ENCODE results near the gene SRP9. TPM values are rescaled to one million over a fixed set of nuclear protein-coding genes. Genes with fewer than 3 reads are reported as not detected.
A peak's percentile ranks its signal among the peaks of the same experiment; 100 is the strongest.

Gene SRP9
- total RNA-seq, 1 donor from 2014 or later, result 254 TPM

DNA sequence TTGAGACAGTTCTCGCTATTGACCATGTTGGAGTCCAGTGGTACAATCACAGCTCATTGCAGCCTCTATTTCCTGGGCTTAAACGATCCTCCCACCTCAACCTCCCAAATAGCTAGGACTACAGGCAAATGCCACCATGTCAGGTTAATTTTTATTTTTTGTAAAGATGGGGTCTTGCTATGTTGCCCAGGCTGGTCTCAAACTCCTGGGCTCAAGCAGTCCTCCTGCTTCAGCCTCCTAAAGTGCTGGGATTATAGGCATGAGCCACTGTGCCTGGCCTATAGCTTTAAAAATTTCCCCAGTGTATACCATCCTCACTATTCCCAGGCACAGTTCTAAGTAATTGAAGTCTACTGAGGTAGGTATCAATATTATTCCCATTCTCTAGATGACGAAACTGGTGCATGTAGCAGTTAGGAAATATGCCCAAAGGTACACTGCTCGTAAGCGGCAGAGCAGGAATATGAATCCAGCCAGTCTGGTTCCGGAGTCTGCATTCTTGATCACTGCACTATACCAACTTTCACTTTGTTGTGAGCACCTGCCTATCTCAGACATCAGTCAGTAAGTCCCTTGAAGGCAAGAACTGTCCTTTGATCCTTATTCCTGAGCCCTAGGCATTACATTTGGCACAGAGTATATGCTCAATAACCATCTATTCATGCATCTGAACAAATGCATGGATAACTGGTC lies 11.5 kb upstream of the SRP9 start:
- H3K27me3 ChIP-seq (ENCODE audit: control insufficient read depth, insufficient read depth, low read length), result no peaks in the 10 kb centered on the region
- peak; percentile 51 for DNase-seq (ENCODE audit: low read depth)
- TF ChIP-seq, protein P1, sequence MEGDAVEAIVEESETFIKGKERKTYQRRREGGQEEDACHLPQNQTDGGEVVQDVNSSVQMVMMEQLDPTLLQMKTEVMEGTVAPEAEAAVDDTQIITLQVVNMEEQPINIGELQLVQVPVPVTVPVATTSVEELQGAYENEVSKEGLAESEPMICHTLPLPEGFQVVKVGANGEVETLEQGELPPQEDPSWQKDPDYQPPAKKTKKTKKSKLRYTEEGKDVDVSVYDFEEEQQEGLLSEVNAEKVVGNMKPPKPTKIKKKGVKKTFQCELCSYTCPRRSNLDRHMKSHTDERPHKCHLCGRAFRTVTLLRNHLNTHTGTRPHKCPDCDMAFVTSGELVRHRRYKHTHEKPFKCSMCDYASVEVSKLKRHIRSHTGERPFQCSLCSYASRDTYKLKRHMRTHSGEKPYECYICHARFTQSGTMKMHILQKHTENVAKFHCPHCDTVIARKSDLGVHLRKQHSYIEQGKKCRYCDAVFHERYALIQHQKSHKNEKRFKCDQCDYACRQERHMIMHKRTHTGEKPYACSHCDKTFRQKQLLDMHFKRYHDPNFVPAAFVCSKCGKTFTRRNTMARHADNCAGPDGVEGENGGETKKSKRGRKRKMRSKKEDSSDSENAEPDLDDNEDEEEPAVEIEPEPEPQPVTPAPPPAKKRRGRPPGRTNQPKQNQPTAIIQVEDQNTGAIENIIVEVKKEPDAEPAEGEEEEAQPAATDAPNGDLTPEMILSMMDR (IDR thresholded peaks at IDR 0.05; ENCODE audit: insufficient read depth, low read length, severe bottlenecking), result no peak
- H3K36me3 ChIP-seq (ENCODE audit: control insufficient read depth, insufficient read depth, low read length), result no peaks in the 10 kb centered on the region
- no peak overlapping the region for H3K4me3 ChIP-seq (ENCODE audit: low read depth, low read length)
- no peak for FAIRE-seq

DNA sequence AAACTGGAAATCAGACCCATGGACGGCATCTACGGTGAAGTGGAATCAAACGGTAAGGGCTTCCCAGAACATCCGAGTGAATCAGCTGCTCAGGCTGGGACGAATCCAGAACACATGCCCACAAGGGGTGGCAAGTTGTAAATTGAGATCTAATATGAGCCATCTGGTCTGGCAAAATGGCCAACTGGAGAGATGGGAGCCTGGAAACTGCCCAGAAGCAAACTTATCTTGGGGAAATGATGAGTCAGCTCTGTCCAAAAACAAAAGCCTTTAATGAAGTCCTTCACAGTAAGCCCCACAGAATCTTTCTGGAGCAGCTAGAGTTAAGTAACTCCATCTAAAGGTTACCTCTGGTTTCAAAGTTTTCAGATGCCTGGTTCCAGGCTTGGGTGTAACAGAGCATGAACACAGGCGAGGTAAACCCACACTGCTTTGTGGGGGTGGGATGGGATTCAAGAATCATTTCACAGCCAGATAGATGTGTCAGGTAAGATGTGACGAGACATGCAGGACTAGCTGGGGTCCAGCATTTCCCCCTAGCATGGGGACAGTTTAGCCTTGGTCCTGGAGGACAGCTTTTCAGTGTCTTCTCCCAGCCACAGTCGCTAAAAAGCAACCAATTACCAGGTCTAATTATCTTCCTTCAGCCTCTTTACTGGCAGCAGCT lies 10.5 kb upstream of the SRP9 start:
- FAIRE-seq, result no peak

DNA sequence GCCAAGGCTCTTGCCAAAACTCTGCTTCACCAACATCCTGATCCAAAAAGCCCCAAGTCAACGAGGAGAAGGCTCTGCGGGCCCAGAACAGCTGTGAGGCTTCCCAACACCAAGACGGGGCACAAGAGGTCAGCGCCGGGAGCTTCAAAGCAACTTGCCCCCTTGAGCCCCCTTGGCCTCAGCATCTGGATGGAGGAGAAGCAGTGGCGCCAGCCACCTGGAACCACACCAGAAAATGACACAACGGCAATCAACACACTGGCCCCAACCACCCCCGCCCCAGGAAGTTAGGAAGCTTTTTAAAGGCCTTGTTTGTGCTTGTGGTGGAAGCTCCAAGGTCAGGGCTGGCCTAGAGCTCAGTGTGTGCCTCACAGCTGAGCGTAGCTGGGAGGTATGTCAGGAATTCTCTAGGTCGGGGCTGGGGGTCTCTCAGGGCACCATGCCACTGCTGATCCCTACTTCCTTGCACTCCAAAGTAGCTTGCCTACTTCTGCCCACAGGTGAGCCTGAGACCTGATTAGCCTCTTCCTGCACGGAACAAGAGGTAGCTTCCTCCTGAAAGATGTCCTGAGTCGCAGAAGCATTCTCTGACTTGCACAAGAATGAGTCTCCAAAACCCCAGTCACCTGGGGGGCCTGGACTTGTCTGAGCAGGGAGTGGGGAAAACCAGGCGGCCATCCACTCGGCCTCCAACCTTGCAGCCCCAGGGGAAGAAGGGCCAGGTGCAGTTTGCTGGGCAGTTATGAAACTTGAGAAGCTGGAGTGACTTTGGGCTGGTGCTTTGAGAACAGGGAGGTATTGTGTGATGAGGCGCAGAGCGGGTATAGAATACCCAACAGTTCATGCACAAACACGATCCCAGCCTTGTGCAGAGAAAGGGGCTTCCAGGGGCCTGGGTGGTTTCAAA lies 9.7 kb upstream of the SRP9 start:
- H3K27me3 ChIP-seq (ENCODE audit: control insufficient read depth, insufficient read depth, low read length), result no peaks in the 10 kb centered on the region
- FAIRE-seq (no peak), DNase-seq (ENCODE audit: low read depth) (peak; percentile 62)
- no peaks in the 10 kb centered on the region for H3K36me3 ChIP-seq (ENCODE audit: control insufficient read depth, insufficient read depth, low read length)
- TF ChIP-seq, protein P1 (IDR thresholded peaks at IDR 0.05; ENCODE audit: insufficient read depth, low read length, severe bottlenecking), result no peak
- H3K4me3 ChIP-seq (ENCODE audit: low read depth, low read length), result no peak overlapping the region

More for the DNA sequence above, 10.5 kb upstream of the SRP9 start:
- H3K27me3 ChIP-seq (ENCODE audit: control insufficient read depth, insufficient read depth, low read length), result no peaks in the 10 kb centered on the region
- TF ChIP-seq, protein P1 (IDR thresholded peaks at IDR 0.05; ENCODE audit: insufficient read depth, low read length, severe bottlenecking), result no peak
- no peaks in the 10 kb centered on the region for H3K36me3 ChIP-seq (ENCODE audit: control insufficient read depth, insufficient read depth, low read length)
- H3K4me3 ChIP-seq (ENCODE audit: low read depth, low read length), result no peak overlapping the region
- peak; percentile 79 for DNase-seq (ENCODE audit: low read depth)

DNA sequence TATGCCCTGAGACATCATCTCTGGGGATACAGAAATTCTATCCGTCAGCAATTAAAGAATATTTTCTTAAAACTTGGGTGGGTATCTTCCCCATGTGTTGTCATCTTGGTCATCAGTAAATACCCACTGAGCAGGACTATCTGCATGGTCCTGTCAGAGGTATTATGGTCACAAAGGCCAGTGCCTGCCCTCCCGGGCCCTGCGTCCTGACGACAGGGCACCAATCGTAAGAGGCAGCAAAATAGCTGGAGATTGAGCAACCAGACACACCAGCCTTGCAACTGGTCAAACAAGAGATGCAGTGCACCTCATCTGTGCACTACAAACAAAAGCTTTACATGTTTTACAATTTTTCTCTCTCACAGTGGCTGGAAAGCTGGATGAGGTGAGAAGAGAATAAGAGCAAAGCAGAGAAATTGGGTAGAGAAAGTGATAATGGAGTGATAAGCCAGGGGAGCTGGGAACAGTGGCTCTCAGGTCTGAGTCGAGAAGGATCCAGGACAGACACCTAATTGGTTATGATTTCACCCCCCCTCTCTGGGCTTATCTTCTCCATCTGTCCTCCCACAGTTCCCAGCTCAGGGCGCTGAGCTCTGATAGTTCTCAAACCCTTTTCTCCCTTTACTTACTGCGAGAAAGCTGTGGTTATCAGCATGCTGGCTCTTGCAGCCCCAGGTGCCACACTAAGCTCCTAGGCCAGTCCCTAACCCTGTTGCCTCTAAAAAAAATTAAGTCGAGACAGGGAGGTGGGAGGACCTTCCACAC lies 8.8 kb upstream of the SRP9 start:
- TF ChIP-seq, protein P1 (IDR thresholded peaks at IDR 0.05; ENCODE audit: insufficient read depth, low read length, severe bottlenecking), result no peak
- Histone ChIP-seq H3K36me3 (ENCODE audit: control insufficient read depth, insufficient read depth, low read length) (no peaks in the 10 kb centered on the region), H3K4me3 (ENCODE audit: low read depth, low read length) (no peak overlapping the region), H3K27me3 (ENCODE audit: control insufficient read depth, insufficient read depth, low read length) (no peaks in the 10 kb centered on the region)
- FAIRE-seq (no peak), DNase-seq (ENCODE audit: low read depth) (peak; percentile 49)

DNA sequence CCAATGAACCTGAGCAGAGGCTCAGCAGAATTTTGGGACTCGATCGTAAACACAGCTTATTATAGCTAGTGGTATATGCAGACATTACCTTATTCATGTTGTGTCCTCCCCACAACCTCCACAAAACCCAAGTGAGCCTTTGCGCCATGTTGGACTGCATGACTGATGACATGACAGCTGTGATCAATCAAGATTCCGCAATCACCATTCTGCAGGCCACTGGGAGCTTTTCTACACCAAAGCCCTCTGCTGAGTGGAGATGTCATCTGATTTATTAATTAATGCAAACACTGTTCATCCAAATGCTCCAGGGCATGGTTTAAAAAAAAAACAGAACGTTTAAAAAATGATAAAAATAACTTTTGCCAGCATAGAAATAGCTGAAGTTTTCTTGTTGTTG lies 7.9 kb upstream of the SRP9 start:
- H3K36me3 ChIP-seq (ENCODE audit: control insufficient read depth, insufficient read depth, low read length), result no peaks in the 10 kb centered on the region
- FAIRE-seq (no peak), DNase-seq (ENCODE audit: low read depth) (no peak)
- TF ChIP-seq, protein P1 (IDR thresholded peaks at IDR 0.05; ENCODE audit: insufficient read depth, low read length, severe bottlenecking), result no peak
- no peaks in the 10 kb centered on the region for H3K27me3 ChIP-seq (ENCODE audit: control insufficient read depth, insufficient read depth, low read length)
- H3K4me3 ChIP-seq (ENCODE audit: low read depth, low read length), result no peak overlapping the region

Data from bronchial epithelial cell (primary cell).